Measurements from ENCODE around the gene MALL. TPM values are rescaled to one million over a fixed set of nuclear protein-coding genes. Genes with fewer than 3 reads are reported as not detected.
"Not testable (repeated sequence)": the region's sequence is repeated elsewhere in the genome, so short reads cannot be mapped to it uniquely, and the experiment has no call there.

Gene MALL
- total RNA-seq, 2 donors from 2014 or later: 6.6 to 10.4 TPM

DNA sequence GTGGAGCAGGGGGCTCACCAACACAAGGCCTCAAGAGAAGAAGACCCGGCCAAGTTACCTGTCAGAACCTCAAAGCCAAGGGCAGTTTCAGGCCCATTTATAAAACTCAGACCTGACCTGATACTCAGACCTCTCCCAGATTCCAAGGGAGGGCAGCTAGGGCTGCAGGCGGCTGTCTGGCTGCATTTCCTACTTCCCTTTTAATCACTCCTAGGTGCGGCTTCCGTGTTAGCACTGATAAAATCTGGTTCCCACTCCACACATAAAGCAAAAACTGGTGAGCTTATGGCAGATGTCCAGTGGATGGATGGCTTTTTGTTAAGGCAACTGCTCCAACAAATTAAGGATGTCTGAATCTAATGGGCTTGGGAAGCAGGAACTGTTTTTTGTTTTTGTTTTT is 63.5 kb downstream of the MALL start:
- H3K27ac ChIP-seq; intact Hi-C loops (cut with DNase I); H3K4me1 ChIP-seq; H3K4me3 ChIP-seq; DNase-seq; H3K9me3 ChIP-seq; H3K36me3 ChIP-seq (replicated peaks in 1 of 2; ENCODE audit: insufficient read depth in 1 of 2, low read depth in 2 of 2); H3K27me3 ChIP-seq: not testable (repeated sequence)
- WGBS, 2 donors: no CpG with 5 or more reads among the region's 4 CpGs
- peak; percentile 27 for ATAC-seq

DNA sequence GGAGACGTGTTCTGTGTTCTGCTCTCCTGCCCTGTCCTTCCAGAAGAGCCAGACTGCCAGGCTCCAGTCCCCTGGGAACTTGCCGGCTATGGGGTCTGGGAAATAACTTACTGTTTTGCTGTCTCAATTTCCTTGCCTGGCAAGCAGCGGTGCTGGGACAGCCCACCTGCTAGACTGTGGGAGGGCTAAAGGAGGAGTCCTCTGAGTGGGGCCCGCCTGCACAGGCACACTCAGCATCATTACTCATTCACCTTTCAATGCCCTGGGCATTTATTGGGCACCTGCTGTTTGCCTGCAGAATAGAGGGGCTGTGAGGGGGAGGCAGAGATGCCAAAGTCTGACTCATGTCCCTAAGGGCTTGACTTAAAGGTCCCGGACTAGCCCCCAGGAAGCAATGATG is 65.4 kb downstream of the MALL start:
- intact Hi-C loops (cut with DNase I); H3K27ac ChIP-seq; DNase-seq; ATAC-seq; H3K9me3 ChIP-seq; H3K4me3 ChIP-seq; H3K36me3 ChIP-seq (replicated peaks in 1 of 2; ENCODE audit: insufficient read depth in 1 of 2, low read depth in 2 of 2); H3K27me3 ChIP-seq; H3K4me1 ChIP-seq: not testable (repeated sequence)
- WGBS, 2 donors: no CpG with 5 or more reads among the region's 5 CpGs

DNA sequence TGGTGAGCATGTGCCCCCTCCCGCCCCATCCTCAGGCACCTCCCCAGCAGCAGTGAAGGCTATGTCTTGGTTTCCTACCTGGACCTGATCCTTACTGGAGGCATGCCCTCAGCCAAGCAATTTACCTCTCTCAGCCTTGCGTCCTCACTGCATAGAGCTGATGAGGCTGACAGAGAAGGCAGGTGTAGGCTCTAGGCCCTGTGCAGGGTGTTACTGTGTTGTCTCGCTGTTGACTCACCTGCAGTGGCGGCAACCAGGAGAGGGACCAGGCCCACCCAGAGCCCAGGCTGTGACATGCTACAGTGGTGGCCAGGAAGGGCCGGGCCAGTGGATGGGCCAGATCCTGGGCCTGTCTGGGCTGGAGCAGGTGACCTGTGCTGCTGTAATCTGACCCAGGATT is 65.9 kb downstream of the MALL start:
- DNase-seq; H3K9me3 ChIP-seq; H3K36me3 ChIP-seq (replicated peaks in 1 of 2; ENCODE audit: insufficient read depth in 1 of 2, low read depth in 2 of 2); intact Hi-C loops (cut with DNase I); H3K27me3 ChIP-seq; H3K4me3 ChIP-seq; H3K4me1 ChIP-seq; ATAC-seq; H3K27ac ChIP-seq: not testable (repeated sequence)
- WGBS, 2 donors: no CpG with 5 or more reads among the region's 5 CpGs

DNA sequence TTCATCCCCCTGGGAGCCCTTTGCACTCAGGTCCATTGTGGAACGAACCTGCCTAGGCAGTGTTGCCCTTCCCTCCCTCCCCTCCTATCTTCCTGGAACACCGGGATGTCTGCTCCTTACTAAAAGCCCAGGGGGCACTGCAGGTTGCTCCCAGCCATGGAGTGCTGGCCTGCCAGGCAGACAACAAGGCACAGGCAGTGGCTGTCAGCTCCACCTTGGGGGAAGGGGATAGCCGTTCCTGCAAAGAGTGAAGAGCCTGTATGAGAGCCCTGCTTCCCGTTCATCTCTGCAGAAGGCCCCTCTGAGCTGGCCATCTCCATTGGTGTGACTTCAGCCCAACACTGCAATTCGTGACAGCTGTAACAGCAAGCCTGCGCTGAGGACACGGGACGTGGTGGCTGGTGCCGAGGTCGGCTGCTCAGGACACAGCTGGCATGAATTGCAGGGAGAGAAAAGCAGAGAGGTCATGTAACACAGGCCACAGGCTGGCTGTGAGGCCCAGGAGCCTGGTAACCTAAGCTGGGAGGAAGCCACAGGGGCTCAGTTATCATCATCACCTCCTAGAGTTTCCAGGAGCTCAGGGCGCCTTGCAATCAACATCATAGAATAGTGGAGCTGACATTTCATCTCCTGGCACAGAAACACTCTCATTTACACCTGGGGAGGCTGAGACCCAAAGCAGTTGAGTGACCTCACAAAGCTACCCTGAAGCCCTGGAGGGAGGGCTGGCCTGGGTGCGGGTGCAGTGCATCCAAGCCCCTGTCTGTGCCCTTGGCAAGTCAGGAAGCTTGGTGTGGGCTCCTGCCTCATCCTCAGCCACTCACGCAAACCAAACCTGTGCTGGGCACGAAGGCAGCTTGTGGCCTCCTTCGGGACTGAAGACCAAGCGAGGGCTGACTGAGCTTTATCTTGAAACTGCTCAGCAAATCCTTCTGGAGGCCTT is 67.1 kb downstream of the MALL start:
- H3K4me1 ChIP-seq; H3K4me3 ChIP-seq; H3K9me3 ChIP-seq; intact Hi-C loops (cut with DNase I); H3K27ac ChIP-seq; H3K27me3 ChIP-seq; H3K36me3 ChIP-seq (replicated peaks in 1 of 2; ENCODE audit: insufficient read depth in 1 of 2, low read depth in 2 of 2): not testable (repeated sequence)
- WGBS, 2 donors: 70 to 74% methylated on average over 3 to 11 of the region's 16 CpGs
- DNase-seq (peak in 1 of 4 donors; percentile 4), ATAC-seq (peak; percentile 21)

DNA sequence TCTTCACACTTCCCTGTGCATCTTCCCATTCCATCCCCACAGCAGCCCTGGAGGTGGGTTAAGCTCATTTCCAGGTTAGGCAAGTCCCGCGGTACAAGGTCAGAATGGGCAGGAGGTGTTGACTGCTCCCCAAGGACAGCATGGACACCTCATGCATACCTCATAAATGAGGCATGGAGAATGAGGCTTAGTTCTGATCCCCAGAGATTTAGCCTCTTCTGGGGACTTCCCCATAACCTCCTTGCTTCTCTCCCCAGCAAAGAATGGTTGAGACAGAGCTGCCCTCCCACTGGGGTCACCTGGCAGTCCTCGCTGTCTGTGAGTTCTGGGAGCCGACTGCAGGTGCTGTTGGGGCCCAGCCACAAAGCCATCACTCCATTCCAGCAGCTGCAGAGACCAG is 68.4 kb downstream of the MALL start:
- intact Hi-C loops (cut with DNase I); H3K4me3 ChIP-seq; H3K4me1 ChIP-seq; ATAC-seq; H3K27ac ChIP-seq; H3K27me3 ChIP-seq; H3K36me3 ChIP-seq (replicated peaks in 1 of 2; ENCODE audit: insufficient read depth in 1 of 2, low read depth in 2 of 2); H3K9me3 ChIP-seq; DNase-seq: not testable (repeated sequence)
- WGBS, 2 donors: no CpG with 5 or more reads among the region's 4 CpGs

DNA sequence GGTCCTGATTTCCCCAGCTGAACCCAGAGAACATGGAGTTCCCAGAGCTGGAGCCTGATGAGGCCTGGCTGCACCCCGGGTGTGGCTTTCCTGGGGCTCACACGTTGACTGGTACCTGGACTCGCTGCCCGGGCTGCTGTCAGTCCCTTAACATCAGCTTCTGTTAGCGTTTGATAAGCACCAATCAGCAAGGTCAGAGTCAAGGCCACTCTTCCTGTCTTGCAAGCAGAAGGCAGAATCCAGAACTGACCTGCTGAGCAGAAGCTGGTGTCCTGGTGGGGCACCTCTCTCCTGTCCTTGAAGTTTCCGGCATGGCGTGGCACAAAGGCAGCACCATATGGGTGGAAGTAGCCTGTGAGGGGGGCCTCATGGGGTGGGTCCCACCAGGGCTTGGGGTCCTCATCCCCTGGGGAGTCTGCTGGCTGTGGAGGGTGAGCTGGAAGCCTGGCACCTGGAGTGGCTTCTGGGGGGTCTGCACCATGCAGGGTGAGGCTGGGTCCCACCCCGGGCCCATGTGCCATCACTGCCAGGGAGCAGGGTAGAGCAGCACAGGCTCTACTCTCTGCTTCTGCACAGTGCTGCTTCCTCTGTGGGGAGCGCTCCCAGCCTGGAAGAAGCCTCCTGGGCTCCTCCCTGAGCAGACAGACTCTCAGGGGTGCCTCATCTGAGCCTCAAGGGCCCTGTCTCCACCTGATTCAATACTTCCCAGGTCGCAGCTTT is 73.5 kb downstream of the MALL start:
- H3K4me3 ChIP-seq; intact Hi-C loops (cut with DNase I); H3K4me1 ChIP-seq; H3K36me3 ChIP-seq (replicated peaks in 1 of 2; ENCODE audit: insufficient read depth in 1 of 2, low read depth in 2 of 2); DNase-seq; H3K27ac ChIP-seq; H3K9me3 ChIP-seq; H3K27me3 ChIP-seq: not testable (repeated sequence)
- ATAC-seq: peak; percentile 41
- no CpG with 5 or more reads among the region's 10 CpGs for WGBS, 2 donors

DNA sequence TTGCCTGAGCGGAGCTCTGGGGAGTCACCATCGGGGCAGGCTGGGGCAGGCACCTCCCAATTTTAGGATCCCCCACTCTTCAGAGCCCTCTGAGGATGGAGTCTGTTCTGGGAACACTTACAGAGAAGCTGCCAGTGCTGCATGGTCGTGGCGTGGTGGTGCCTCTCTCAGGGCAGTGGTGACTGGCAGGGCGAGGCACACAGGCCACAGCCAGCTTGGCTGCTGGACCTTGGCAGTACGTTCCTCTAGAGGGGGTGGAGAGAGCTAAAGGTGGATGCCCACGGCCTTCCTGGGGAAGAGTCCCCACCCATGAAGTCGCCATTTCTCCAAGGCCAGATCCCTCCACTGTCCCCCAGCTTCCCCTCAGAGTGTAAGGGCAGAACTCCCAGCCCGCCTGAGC is 78.3 kb downstream of the MALL start:
- intact Hi-C loops (cut with DNase I): not testable (repeated sequence)
- 100% methylated on average over 2 of the region's 9 CpGs; no CpG with 5 or more reads in 1 of the 2 donors for WGBS, 2 donors

DNA sequence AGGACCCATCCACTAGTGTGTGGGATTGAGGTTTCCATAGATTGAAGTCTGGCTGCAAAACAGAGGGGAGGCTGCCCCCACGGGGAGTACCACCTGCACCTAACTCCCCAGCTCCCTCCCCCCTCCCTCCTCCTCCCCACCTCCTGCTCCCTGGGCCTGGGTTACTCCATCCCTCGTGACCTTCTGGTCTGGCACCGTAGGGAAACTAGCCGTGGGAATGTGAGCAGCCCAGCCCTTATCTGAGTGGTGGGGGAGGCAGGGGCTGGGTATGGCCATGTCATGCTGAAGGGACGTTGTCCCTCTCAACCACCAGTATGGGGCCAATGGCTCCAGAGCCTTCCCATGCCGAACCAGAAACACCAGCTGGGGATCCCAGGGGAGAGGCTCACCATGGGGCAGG is 80.2 kb downstream of the MALL start:
- WGBS, 2 donors: no CpG with 5 or more reads among the region's 6 CpGs
- ATAC-seq: peak; percentile 76

More for the DNA sequence above, 78.3 kb downstream of the MALL start:
- ATAC-seq; H3K27me3 ChIP-seq; H3K9me3 ChIP-seq; DNase-seq; H3K4me3 ChIP-seq; H3K36me3 ChIP-seq (replicated peaks in 1 of 2; ENCODE audit: insufficient read depth in 1 of 2, low read depth in 2 of 2); H3K27ac ChIP-seq; H3K4me1 ChIP-seq: not testable (repeated sequence)

DNA sequence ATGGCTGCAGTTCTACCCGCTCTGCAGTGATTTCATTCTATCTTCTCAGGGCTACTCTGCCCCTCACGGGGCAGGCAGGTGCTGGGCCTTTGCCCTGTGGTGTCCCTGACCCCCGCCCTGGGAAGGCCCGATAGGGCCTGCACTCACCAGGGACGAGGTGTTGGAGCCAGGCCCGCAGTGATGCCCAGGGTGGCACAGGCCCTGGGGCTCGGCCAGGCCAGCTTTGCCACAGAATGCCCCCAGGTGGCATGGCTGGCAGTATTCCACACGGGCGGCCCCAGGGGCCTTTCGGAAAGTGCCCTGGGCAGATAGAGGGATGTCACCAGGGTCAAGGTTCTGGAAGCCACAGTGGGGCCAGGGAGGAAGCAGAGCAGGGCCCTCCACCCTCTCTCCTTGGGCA is 80.7 kb downstream of the MALL start:
- H3K4me1 ChIP-seq; H3K27me3 ChIP-seq; H3K4me3 ChIP-seq; H3K9me3 ChIP-seq; H3K36me3 ChIP-seq (replicated peaks in 1 of 2; ENCODE audit: insufficient read depth in 1 of 2, low read depth in 2 of 2); intact Hi-C loops (cut with DNase I); H3K27ac ChIP-seq: not testable (repeated sequence)
- DNase-seq: peak in 2 of 4 donors; percentile 22 to 43
- peak; percentile 8 for ATAC-seq
- WGBS, 2 donors: no CpG with 5 or more reads among the region's 10 CpGs

More for the DNA sequence above, 80.2 kb downstream of the MALL start:
- H3K4me3 ChIP-seq; H3K4me1 ChIP-seq; H3K36me3 ChIP-seq (replicated peaks in 1 of 2; ENCODE audit: insufficient read depth in 1 of 2, low read depth in 2 of 2); H3K9me3 ChIP-seq; DNase-seq; intact Hi-C loops (cut with DNase I); H3K27me3 ChIP-seq; H3K27ac ChIP-seq: not testable (repeated sequence)
